AG20443 (cell line): ENCODE results near the gene IL1R1.
"Not testable (repeated sequence)": the region's sequence is repeated elsewhere in the genome, so short reads cannot be mapped to it uniquely, and the experiment has no call there.

Experiments
- DNase-seq: peaks from one replicate; pipeline ENCODE4 v3.0.0; 2012; ENCODE audit warnings: low spot score, mixed read lengths

Gene IL1R1

GRCh38 chr2:102111823-102112222, 30.7 kb upstream of the IL1R1 start:
- DNase-seq: no peak

DNA sequence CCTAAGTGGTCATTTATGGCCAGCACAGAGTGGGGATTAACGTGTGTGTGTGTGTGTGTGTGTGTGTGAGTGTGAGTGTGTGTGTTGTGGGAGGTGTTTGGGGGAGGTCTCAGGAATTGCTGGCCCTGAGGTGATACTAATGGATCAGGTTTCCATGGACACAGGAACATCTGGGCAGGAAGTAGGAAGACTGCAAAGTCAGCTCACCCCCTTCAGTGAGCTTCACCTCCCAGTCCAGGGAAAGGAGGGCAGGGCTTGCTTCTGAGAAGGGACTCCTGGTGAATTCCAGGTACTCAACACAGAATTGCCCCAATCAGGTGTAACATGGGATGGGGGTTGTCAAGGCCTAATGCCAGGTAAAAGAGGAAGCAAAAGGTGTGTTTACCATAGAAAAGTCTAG, 30.3 kb upstream of the IL1R1 start:
- no peak for DNase-seq

GRCh38 chr2:102112692-102113665, 29.6 kb upstream of the IL1R1 start:
- DNase-seq: peak; percentile 35

- peak; percentile 32 for DNase-seq
Observed at GRCh38 chr2:102114290-102114721, 28.2 kb upstream of the IL1R1 start.

- DNase-seq: no peak
Observed at GRCh38 chr2:102114851-102115497, 27.6 kb upstream of the IL1R1 start.

DNA sequence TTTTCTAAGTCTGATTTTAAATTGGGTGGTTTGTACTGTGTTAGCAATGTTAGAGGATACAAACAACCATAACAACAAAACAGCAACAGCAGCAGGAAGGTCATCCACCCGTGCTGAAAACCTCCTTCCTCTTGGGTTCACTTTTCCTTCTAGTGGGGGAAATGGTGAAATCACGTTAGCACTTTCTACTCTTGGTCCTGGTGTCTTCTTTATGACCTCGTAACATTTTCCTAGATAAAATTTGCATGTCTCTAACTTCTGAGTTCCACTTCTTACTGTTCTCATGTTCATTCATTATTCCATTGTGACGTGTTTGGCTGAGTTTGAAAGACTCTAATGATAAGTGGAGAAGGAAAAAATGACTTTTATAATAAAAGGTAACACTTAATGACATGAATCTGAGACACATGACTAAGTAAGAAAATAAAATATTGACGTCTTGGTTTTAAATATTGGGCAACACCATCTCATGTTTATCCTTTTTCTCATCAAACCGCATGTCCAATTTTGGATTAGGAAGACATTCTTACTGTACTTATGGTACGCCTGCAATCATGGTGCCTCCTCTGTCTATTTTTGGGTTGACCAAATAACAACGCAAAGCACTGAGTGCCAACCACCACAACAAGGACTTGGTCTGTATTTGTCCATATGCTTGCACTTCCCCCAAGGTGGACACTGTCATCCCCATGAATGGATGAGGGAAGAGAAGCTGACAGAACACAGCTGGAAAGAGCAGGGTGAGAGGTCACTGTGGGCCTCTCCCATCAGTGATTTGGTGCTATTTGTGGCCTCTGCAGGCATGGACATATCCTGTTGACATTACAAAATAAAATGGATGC, 25.7 kb upstream of the IL1R1 start:
- DNase-seq: no peak

DNA sequence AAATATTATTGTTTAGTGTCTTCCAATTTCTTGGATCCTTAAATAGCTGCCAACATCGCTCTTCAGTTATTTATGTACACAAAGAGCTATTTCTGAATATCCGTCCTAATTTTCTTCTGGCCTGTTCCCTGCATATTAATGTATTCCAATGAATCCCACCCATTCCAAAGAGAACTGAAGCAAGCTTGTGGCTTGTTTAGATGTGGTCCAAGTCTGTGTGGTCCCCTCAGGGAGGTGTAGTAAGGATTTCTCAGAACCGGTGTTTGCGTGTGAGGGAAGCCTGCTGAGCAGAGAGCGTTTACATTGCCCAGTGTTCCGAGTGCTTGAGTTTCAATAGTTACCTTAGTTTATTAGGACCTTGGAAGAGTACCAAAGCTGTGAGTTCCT, 25.1 kb upstream of the IL1R1 start:
- DNase-seq: no peak

- DNase-seq: no peak
Observed at GRCh38 chr2:102119255-102119654, 23.3 kb upstream of the IL1R1 start.

DNA sequence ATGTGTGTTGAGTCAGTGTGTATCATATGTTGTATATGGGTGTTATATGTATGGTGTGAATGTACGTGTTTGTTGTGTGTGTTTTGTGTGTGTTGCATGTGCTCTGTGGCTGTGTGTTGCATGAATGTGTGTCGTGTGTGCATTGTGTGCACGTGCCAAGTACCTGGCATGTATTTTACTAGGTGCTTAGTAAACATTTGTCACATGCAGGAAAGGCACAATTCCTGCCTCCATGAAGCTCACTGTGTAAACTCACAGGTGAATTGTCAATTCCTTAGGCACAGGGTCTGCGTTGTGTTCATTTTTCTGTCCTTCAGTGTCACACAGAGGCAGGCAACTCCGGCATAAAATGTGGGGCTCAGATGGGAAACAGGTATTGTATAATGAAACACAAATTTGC, 22.3 kb upstream of the IL1R1 start:
- no peak for DNase-seq

DNA sequence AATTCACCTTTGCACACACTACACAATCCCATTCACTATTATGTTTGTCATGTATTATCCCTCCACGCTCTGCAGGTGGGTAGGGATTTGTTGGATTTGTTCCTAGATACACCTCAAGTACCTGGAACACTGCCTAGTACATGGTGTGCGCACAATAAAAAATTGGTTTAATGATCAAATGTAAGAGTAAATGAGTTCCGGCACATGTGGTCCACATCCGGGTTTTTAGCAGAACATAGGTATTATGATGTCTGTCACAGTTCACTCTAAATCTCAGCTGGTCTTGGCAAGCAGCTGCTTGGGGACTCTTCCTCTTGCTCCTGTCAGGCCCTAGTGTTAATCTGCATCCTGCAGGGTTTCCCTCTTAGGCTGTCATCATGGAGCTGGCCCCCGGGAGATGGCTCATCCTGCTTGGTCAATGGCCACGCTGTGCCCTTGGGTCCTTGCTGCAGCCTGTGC, 21.8 kb upstream of the IL1R1 start:
- no peak for DNase-seq

- DNase-seq: peak; percentile 83
Observed at GRCh38 chr2:102122115-102122514, 20.4 kb upstream of the IL1R1 start.

DNA sequence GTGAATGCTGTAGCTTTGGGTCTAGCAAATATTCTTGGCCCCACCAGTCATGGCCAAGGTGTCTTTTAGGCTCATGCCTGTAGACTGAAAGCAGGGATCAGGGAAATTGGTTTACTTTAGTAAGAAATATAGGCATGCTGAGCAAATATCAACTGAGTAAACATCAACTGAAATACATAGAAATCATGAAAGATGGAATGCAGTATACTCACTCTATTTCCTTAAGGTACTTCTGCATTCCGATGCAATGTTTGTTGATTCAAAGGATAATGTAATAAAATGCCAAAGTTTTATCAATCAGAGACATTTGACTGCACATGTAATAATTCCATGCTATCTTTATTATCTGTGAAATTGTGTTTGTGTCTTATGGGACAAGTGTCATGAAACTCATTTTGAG, 19.6 kb upstream of the IL1R1 start:
- no peak for DNase-seq

- DNase-seq: not testable (repeated sequence)
Observed at GRCh38 chr2:102124421-102124820, 18.1 kb upstream of the IL1R1 start.

- no peak for DNase-seq
Observed at GRCh38 chr2:102126169-102126568, 16.4 kb upstream of the IL1R1 start.

- peak; percentile 29 for DNase-seq
Observed at GRCh38 chr2:102126660-102127059, 15.9 kb upstream of the IL1R1 start.

- no peak for DNase-seq
Observed at GRCh38 chr2:102129082-102129481, 13.5 kb upstream of the IL1R1 start.

- DNase-seq: no peak
Observed at GRCh38 chr2:102129951-102130646, 12.4 kb upstream of the IL1R1 start.

GRCh38 chr2:102130647-102130991, 11.9 kb upstream of the IL1R1 start:
- DNase-seq: peak; percentile 31

DNA sequence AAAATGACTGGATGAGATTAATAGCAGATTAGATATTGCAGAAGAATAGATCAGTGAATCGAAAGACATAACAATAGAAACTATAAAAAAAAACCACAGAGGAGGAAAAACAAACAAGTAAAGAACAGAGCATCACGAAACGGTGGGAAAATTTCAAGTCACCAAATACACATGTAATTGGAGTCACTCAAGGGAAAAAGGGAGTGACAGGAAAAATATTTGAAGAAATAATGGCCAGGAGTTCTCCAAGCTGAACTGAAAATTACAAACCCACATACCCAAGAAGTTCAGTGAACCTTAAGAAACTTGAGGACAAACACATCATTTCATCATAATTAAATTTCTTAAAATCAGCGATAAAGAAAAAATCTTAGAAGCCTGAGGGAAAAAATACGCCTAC, 11.0 kb upstream of the IL1R1 start:
- DNase-seq: no peak

DNA sequence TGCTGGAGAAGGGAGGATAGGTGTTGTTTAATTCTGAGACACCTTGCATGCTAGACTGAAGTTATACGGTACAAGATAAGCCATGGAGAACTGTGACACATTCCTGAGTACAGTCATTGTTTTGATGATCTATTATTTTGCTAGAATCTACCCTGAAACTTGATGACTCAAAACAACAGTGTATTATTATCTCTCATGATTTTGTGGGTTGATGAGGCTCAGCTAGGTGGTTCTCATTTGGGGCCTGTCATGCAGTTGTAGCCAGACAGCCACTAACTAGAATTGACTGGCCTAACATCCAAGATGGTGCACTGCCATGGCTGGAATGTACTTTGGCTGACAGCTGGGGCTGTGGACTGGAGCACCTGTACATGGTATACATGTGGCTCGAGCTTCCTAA, 5.4 kb upstream of the IL1R1 start:
- no peak for DNase-seq

DNA sequence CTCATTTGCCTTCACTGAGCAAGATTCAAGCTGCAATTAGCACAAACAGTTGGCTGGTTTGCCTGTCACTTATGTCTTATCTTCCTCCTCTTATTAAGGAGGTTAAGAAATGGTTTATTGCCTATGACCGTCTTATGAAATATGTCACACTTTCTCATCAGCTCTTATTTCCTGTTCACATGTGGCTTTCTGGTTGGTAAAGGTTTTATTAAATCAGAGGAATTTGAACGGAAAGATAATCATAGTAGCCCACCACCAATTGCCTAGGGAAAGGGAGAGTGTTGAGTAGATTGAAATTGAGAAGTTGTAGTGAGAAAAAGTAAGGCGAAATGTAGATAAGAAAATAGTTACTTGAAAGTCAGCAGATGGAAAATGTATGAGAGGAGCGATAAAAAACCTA, 4.2 kb upstream of the IL1R1 start:
- no peak for DNase-seq

GRCh38 chr2:102139851-102140250, 2.7 kb upstream of the IL1R1 start:
- no peak for DNase-seq
